DND-41 (cell line): ENCODE results near the gene WDR45B.

ENCODE experiments used
- ATAC-seq: fragments of 200-7000 bp; cut with Tn5 transposase; 3 replicates; pipeline ENCODE4 v1.9.1; 2021; ENCODE audit warnings: low read depth; ENCODE audit not compliant: insufficient read depth
- DNase-seq: peaks from one replicate; pipeline ENCODE4 v3.0.0-alpha.2; 2020
- H2AFZ ChIP-seq: 2 replicates; pipeline ENCODE4 v1.6.0; 2012; ENCODE audit warnings: low read depth, low read length
- H3K27ac ChIP-seq: 2 replicates; pipeline ENCODE4 v1.5.1; 2012; ENCODE audit warnings: low read length, inconsistent platforms
- H3K27me3 ChIP-seq: fragments of 200-600 bp; sonication (generic); 2 replicates; pipeline ENCODE4 v1.6.0; 2012; ENCODE audit warnings: low read length, mild to moderate bottlenecking, inconsistent platforms; ENCODE audit not compliant: insufficient read depth, poor library complexity
- H3K36me3 ChIP-seq: 2 replicates; pipeline ENCODE4 v1.5.1; 2012; ENCODE audit warnings: low read length, inconsistent platforms; ENCODE audit not compliant: insufficient read depth
- H3K4me1 ChIP-seq: 2 replicates; pipeline ENCODE4 v1.5.1; 2012; ENCODE audit warnings: mild to moderate bottlenecking, low read length; ENCODE audit not compliant: insufficient read depth
- H3K4me2 ChIP-seq: 2 replicates; pipeline ENCODE4 v1.6.0; 2012; ENCODE audit warnings: mild to moderate bottlenecking, moderate library complexity, low read length, inconsistent platforms; ENCODE audit not compliant: insufficient read depth
- H3K4me3 ChIP-seq, 2 experiments: fragments of 200-600 bp in 1 of 2; shearing (Covaris generic) in 1 of 2; 2 replicates each; pipeline ENCODE4 v1.5.1; 2012 to 2016; ENCODE audit warnings: inconsistent platforms in 2 of 2, low read length in 2 of 2, mild to moderate bottlenecking in 2 of 2, low read depth in 1 of 2, moderate library complexity in 1 of 2
- H3K79me2 ChIP-seq: 2 replicates; pipeline ENCODE4 v1.6.0; 2012; ENCODE audit warnings: low read length, inconsistent platforms; ENCODE audit not compliant: insufficient read depth
- H3K9ac ChIP-seq: 2 replicates; pipeline ENCODE4 v1.6.0; 2012; ENCODE audit warnings: low read depth, mild to moderate bottlenecking, inconsistent platforms, low read length, moderate library complexity
- H3K9me3 ChIP-seq: 2 replicates; pipeline ENCODE4 v1.5.1; 2012; ENCODE audit warnings: low read length, moderate library complexity, mild to moderate bottlenecking, inconsistent platforms; ENCODE audit not compliant: insufficient read depth, severe bottlenecking
- H4K20me1 ChIP-seq: 2 replicates; pipeline ENCODE4 v1.6.0; 2012; ENCODE audit warnings: low read length; ENCODE audit not compliant: insufficient read depth
- CTCF ChIP-seq: IDR thresholded peaks from 2 replicates; pipeline ENCODE4 v1.5.1; 2012; ENCODE audit warnings: borderline replicate concordance, low read length, moderate library complexity, mild to moderate bottlenecking; ENCODE audit not compliant: poor library complexity, severe bottlenecking; ENCODE audit errors: extremely low read depth
- EZH2 ChIP-seq: IDR thresholded peaks from 3 replicates; pipeline ENCODE4 v1.6.1; 2012; ENCODE audit warnings: borderline replicate concordance, low read depth, mild to moderate bottlenecking, moderate library complexity, low read length, inconsistent platforms; ENCODE audit not compliant: severe bottlenecking

The WDR45B gene

GRCh38 chr17:82648742-82649331 is 593 bp upstream of the WDR45B start:
- peaks cover 44% of the 10 kb centered on the region for H3K79me2 ChIP-seq
- ATAC-seq (0 out of 3 replicates have a peak, but pooled peaks have one; percentile 23), DNase-seq (no peak)
- H3K27me3 ChIP-seq: no peaks in the 10 kb centered on the region
- no peaks in the 10 kb centered on the region for H3K9me3 ChIP-seq
- no peak overlapping the region for H3K9ac ChIP-seq
- peak overlapping the region in 1 of 2 experiments; percentile 51; a peak in 2 of 4 replicates for H3K4me3 ChIP-seq
- TF ChIP-seq CTCF (no peak), EZH2 (no peak)
- H3K27ac ChIP-seq: peak overlapping the region; percentile 53; the same call in 1 of the 2 replicates
- peaks cover 28% of the 10 kb centered on the region for H3K4me1 ChIP-seq
- peak overlapping the region; percentile 58 for H3K4me2 ChIP-seq
- 0 out of 2 replicates have a peak overlapping the region, but pooled peaks have one; percentile 3 for H2AFZ ChIP-seq
- peaks cover 40% of the 10 kb centered on the region for H4K20me1 ChIP-seq
- H3K36me3 ChIP-seq: peaks cover 21% of the 10 kb centered on the region

- no peaks in the 10 kb centered on the region for H3K9me3 ChIP-seq
- H3K27ac ChIP-seq: peak overlapping the region; percentile 88
- no peak for TF ChIP-seq EZH2
- peak; percentile 42 for TF ChIP-seq CTCF
- peaks cover 49% of the 10 kb centered on the region for H4K20me1 ChIP-seq
- H3K79me2 ChIP-seq: peaks cover 55% of the 10 kb centered on the region
- H3K27me3 ChIP-seq: no peaks in the 10 kb centered on the region
- ATAC-seq: peak; percentile 29
- peaks cover 28% of the 10 kb centered on the region for H3K4me1 ChIP-seq
- H2AFZ ChIP-seq: peak overlapping the region; percentile 96
- peak overlapping the region; percentile 91 for H3K9ac ChIP-seq
- peaks cover 33% of the 10 kb centered on the region for H3K36me3 ChIP-seq
- peak overlapping the region; percentile 98 for H3K4me2 ChIP-seq
- peak overlapping the region; percentile 97 to 100 for H3K4me3 ChIP-seq
- DNase-seq: peak; percentile 43
Measured at GRCh38 chr17:82647593-82648164, 565 bp downstream of the WDR45B start.

- H4K20me1 ChIP-seq: peaks cover 61% of the 10 kb centered on the region
- peaks cover 28% of the 10 kb centered on the region for H3K4me1 ChIP-seq
- DNase-seq (no peak), ATAC-seq (no peak)
- TF ChIP-seq EZH2: no peak
- TF ChIP-seq CTCF: no peak
- H3K4me2 ChIP-seq: peak overlapping the region; percentile 98
- no peak overlapping the region for H3K9ac ChIP-seq
- no peak overlapping the region for H3K27ac ChIP-seq
- H3K27me3 ChIP-seq: no peaks in the 10 kb centered on the region
- peaks cover 76% of the 10 kb centered on the region for H3K79me2 ChIP-seq
- H2AFZ ChIP-seq: no peak overlapping the region
- no peaks in the 10 kb centered on the region for H3K9me3 ChIP-seq
- H3K36me3 ChIP-seq: peaks cover 52% of the 10 kb centered on the region
- H3K4me3 ChIP-seq: no peak overlapping the region
Measured at GRCh38 chr17:82645516-82645915, 2.7 kb downstream of the WDR45B start.
